Superior temporal gyrus (tissue), 1 donor: Measurements from ENCODE around the gene CHST15.

Experiments
- DNase-seq: peaks from one replicate; pipeline ENCODE4 v3.0.0-alpha.2; 2016; ENCODE audit errors: extremely low spot score

CHST15 gene

DNA sequence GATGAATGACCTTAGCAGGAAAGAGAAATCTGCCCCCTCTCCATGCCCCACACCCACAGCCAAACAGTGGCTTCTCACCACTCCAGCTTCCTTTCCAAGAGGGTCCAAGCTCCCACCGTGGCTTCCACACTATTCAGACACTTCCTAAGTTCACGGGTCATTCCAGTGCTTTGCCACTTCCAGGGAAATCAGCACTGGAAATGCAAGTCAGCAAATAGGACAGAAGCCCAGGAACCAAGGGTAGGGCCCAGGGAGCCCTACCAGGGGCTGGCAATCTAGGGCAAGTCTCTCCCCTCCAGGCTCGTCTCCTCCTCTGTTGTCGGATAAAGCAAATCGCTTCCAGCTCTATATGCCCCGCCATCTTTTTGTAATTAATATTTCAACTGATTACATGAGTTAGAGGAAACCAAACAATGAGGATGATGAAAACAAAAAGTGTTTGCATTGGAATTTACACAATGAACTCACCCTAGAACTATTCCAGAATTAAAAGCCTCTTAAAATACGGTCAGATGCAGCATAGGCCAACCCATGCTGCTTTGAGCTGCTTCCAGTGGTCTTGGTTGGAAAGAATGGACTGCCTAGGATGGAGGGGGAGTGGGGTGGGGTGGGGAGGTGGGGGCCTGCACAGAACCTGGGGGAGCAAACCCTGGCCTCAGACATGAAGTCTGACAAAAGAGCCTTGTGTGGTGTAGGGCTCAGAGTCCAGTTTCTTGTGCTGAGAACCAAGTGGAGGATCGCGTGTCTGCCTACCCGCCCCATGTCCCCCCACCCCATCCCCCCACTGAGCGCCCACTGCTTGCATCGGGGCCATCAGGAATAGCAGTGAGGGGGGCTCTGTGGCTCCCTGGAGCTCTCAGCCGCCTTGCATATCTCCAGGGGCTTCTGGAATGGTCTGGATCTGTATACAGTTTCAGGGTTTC, 127.2 kb downstream of the CHST15 start:
- no peak for DNase-seq

GRCh38 chr10:123964953-123965352, 128.4 kb downstream of the CHST15 start:
- no peak for DNase-seq

GRCh38 chr10:123962756-123963530, 130.5 kb downstream of the CHST15 start:
- no peak for DNase-seq

DNA sequence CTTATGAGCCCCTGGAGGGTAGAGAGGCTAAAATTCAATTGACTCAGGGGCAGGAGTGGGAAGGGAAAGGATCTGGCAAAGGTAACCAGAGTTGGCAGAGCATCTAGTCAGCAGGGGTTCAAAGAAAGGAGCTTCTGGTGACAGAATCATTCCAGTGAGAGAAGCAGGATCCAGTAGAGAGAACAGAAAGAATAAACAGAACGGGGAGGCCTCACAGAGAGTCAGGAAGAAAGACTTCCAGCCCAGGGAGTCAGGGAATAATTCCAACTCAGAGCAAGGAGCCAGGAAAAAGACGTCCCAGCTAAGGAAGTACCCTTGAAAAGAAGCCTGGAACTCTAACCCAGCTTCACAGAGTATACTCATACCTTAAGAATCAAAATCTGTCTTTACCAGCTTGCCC, 135.2 kb downstream of the CHST15 start:
- no peak for DNase-seq
